Forelimb muscle (tissue), 1 donor: ENCODE results near the gene FAM171A1. TPM values are rescaled to one million over a fixed set of nuclear protein-coding genes. Genes with fewer than 3 reads are reported as not detected.
"Not testable (repeated sequence)": the region's sequence is repeated elsewhere in the genome, so short reads cannot be mapped to it uniquely, and the experiment has no call there.

Experiments used
- DNase-seq: peaks from one replicate; pipeline ENCODE4 v3.0.0-alpha.2; 2013; ENCODE audit warnings: low read depth
- polyA plus RNA-seq: library from polyadenylated mRNA; unstranded; fragments of 120-200 nt; gene quantifications from one replicate; pipeline ENCODE4 v1.2.1, GENCODE V29; 2013; ENCODE audit not compliant: insufficient read length

FAM171A1 gene
- polyA plus RNA-seq, 1 donor, result 27.2 TPM

DNA sequence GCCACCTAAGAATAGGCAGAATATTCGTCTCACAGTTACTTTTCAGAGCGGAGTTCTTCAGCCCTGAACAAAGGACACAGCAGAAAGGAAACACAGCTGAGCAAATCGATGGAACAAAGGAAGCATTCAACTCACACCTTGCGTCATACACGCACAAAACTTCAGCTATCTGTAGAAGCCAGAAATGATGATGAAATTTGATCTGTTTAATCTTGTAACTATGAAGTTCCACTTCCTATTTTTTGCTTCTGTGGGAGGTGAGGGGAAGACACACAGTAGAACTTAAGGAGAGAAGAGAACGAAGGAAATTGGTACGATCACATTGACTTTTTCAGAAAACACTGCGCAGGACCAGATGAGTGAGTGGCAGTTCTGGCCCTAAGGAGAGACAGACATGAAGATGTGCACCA, 26.2 kb downstream of the FAM171A1 start:
- no peak for DNase-seq

- no peak for DNase-seq
Measured at GRCh38 chr10:15344256-15344875, 26.7 kb downstream of the FAM171A1 start.

- no peak for DNase-seq
Measured at GRCh38 chr10:15342970-15343369, 28.1 kb downstream of the FAM171A1 start.

GRCh38 chr10:15341502-15342128, 29.5 kb downstream of the FAM171A1 start:
- no peak for DNase-seq

DNA sequence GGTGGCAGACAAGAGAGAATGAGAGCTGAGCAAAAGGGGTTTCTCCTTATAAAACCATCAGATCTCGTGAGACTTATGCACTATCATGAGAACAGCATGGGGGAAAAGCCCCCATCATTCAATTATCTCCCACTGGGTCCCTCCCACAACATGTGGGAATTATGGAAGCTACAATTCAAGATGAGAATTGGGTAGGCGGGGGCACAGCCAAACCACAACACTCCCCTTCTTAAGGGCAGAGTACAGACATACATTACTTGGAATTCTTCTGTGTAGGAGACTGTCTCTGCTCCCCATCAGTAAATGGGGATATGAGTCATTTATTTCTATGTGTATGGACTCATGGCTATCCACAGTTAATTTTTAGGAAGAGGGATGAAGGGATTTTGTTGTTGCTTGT, 31.2 kb downstream of the FAM171A1 start:
- no peak for DNase-seq

- DNase-seq, result not testable (repeated sequence)
Measured at GRCh38 chr10:15337441-15337923, 33.6 kb downstream of the FAM171A1 start.

GRCh38 chr10:15336211-15336610, 34.9 kb downstream of the FAM171A1 start:
- DNase-seq, result no peak

DNA sequence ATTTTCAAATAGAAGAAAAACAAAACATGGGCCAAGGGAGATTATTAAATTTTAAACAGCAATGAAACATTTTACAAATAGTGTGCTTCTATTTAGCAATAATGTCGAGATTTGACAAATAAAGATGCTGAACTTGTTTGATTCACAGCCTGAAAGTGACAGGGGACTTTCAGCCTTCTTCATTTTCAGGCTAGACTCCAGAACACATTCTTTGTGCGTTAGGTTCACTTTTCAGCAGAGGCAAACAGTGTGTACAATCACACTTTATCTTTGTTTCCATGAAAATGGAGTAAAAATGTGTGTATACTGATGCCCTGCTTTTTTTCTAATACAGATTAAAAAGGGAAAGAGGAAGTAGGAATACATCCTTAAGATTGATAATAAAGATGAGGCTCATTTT, 35.6 kb downstream of the FAM171A1 start:
- DNase-seq, result no peak

DNA sequence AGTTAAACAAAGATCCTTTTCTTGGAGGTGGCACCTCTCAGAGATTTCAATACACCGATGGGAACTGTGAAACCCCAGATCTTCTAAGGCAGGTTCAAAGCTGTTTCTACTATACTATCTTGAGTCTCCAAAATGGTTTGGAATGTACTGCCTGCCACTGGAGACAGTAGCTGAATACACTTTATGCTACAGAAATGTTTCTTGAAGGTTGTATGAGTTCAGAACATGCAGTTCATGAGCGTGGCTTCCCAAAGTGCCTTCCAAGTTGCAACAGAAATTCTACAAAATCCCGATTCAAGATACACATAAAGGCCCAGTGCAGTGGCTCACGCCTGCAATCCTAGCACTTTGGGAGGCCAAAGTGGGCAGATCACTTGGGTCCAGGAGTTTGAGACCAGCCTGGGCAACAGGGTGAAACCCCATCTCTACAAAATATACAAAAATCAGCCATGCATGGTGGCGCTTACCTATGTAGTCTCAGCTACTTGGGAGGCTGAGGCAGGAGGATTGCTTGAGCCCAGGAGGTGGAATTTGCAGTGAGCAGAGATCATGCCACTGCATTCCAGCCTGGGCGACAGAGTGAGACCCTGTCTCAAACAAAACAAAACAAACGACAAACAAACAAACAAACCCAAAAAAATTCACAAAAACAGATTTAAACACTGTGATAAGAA, 36.3 kb downstream of the FAM171A1 start:
- no peak for DNase-seq

GRCh38 chr10:15333909-15334649, 37.0 kb downstream of the FAM171A1 start:
- no peak for DNase-seq

DNA sequence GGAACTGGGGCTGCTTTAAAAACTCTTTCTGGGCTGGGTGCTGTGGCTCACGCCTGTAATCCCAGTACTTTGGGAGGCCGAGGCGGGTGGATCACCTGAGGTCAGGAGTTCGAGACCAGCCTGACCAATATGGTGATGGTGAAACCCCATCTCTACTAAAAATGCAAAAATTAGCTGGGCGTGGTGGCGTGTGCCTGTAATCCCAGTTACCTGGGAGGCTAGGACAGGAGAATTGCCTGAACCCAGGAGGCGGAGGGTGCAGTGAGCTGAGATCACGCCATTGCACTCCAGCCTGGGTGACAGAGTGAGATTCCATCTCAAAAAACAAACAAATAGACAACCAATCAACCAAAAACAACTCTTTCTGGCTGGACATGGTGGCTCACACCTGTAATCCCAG, 37.9 kb downstream of the FAM171A1 start:
- not testable (repeated sequence) for DNase-seq

DNA sequence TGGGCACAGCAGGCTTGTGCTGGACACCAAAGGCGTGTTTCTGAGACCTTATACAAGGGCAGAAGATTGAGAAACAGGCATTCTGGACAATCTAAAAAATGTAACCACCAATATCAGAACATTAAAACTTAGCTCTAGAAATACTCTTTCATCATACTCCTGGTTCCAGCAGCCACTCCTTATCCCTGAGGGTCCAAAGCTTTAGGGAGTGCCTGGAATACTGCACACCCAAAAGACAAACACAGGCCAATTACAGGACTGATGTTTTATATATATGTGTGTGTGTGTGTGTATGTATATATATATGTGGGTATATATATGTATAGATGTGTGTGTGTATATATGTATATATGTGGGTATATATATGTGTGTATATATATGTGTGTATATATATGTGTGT, 39.6 kb downstream of the FAM171A1 start:
- DNase-seq, result no peak

- DNase-seq, result no peak
Measured at GRCh38 chr10:15329437-15329836, 41.7 kb downstream of the FAM171A1 start.

DNA sequence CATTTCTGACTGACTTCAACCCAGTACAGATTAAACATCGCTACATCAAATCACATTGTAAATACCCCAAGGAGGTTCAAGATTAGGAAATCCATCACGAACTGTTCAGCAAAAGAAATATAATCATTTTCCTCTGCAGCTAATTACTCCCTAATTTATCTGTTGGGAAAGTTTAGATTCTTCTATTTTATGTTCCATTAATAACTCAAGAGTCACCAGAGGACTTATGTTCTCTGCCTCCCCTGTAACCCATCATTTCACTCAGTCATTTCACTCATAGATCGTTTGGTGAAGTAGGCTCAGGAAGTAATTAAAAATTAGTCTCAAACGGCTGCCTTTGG, 45.2 kb downstream of the FAM171A1 start:
- no peak for DNase-seq

- no peak for DNase-seq
Measured at GRCh38 chr10:15325243-15325943, 45.7 kb downstream of the FAM171A1 start.

GRCh38 chr10:15324611-15325010, 46.5 kb downstream of the FAM171A1 start:
- no peak for DNase-seq

DNA sequence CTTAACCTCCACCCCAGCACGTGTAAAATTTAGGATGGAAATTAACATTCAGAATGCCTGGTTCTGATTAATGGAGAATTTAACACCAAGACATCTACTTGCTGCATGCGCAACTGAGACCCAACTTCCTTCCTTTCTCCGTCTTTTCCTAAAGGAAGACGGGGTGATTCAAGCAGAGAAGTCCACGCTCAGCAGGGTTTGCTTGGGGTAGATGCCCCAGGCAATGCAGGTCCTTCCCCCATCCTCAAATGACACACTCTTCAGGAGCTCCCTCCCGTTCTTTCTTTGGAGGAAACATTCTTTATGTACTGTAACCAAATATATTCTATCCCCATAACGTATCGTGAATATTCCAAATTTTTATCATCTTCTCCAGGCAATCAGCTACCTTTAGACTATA, 47.0 kb downstream of the FAM171A1 start:
- DNase-seq, result no peak

GRCh38 chr10:15322356-15322755, 48.7 kb downstream of the FAM171A1 start:
- no peak for DNase-seq

- peak; percentile 80 for DNase-seq
Measured at GRCh38 chr10:15321431-15322341, 49.4 kb downstream of the FAM171A1 start.

GRCh38 chr10:15320522-15321203, 50.4 kb downstream of the FAM171A1 start:
- DNase-seq, result no peak
